Chondrocyte (in vitro differentiated cells): ENCODE results near the gene RHOU. TPM values are rescaled to one million over a fixed set of nuclear protein-coding genes. Genes with fewer than 3 reads are reported as not detected.
A peak's percentile ranks its signal among the peaks of the same experiment; 100 is the strongest.
"Not testable (repeated sequence)": the region's sequence is repeated elsewhere in the genome, so short reads cannot be mapped to it uniquely, and the experiment has no call there.

Source experiments
- DNase-seq: peaks from one replicate; pipeline ENCODE4 v3.0.0; 2021; ENCODE audit warnings: mixed read lengths, low spot score
- H3K27ac Mint-ChIP-seq: one replicate; pipeline ENCODE4 v1.8.0; 2021; ENCODE audit warnings: mild to moderate bottlenecking, moderate library complexity, mixed read lengths; ENCODE audit not compliant: unreplicated experiment
- H3K27me3 Mint-ChIP-seq: 2 replicates; pipeline ENCODE4 v1.8.0; 2021; ENCODE audit warnings: low read depth, mixed read lengths
- H3K36me3 Mint-ChIP-seq: 2 replicates; pipeline ENCODE4 v1.8.0; 2021; ENCODE audit warnings: low read depth, mixed read lengths
- H3K4me1 Mint-ChIP-seq: 2 replicates; pipeline ENCODE4 v1.8.0; 2021; ENCODE audit warnings: low read depth, mild to moderate bottlenecking, mixed read lengths
- H3K4me3 Mint-ChIP-seq: one replicate; pipeline ENCODE4 v1.8.0; 2021; ENCODE audit warnings: mild to moderate bottlenecking, moderate library complexity, mixed read lengths; ENCODE audit not compliant: unreplicated experiment
- H3K9me3 Mint-ChIP-seq: 2 replicates; pipeline ENCODE4 v1.8.0; 2021; ENCODE audit warnings: low read depth, mixed read lengths
- long read RNA-seq: library from polyadenylated mRNA; stranded (forward); transcript quantifications from one replicate; pipeline ENCODE4 v2.0.0, GENCODE V29; 2021
- total RNA-seq: library from RNA; stranded (reverse); gene quantifications from 3 replicates; pipeline ENCODE4 v1.2.1, GENCODE V29; 2021
- TF ChIP-seq, protein P1 (sequence below): fragments of 200-600 bp; sonication (generic); IDR thresholded peaks from 2 replicates; pipeline ENCODE4 v1.5.0; 2021; ENCODE audit warnings: antibody characterized with exemption, mild to moderate bottlenecking, moderate library complexity

RHOU gene
- 3.8 to 6.0 TPM (median 5.9 TPM) in 3 replicates for total RNA-seq
- long read RNA-seq, full-length matches to known transcripts: 1 of 19 reads
- long read RNA-seq, partial matches to known transcripts: 0 of 19 reads
- long read RNA-seq, other reads (novel, unspliced or antisense): 18 of 19 reads

- peaks cover 2% of the 10 kb centered on the region for H3K27me3 Mint-ChIP-seq
- TF ChIP-seq, protein P1, sequence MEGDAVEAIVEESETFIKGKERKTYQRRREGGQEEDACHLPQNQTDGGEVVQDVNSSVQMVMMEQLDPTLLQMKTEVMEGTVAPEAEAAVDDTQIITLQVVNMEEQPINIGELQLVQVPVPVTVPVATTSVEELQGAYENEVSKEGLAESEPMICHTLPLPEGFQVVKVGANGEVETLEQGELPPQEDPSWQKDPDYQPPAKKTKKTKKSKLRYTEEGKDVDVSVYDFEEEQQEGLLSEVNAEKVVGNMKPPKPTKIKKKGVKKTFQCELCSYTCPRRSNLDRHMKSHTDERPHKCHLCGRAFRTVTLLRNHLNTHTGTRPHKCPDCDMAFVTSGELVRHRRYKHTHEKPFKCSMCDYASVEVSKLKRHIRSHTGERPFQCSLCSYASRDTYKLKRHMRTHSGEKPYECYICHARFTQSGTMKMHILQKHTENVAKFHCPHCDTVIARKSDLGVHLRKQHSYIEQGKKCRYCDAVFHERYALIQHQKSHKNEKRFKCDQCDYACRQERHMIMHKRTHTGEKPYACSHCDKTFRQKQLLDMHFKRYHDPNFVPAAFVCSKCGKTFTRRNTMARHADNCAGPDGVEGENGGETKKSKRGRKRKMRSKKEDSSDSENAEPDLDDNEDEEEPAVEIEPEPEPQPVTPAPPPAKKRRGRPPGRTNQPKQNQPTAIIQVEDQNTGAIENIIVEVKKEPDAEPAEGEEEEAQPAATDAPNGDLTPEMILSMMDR: peak; percentile 93
- DNase-seq: no peak
- H3K4me3 Mint-ChIP-seq: peak within 1 kb of the TSS; percentile 87
- peaks cover 4% of the 10 kb centered on the region for H3K36me3 Mint-ChIP-seq
- H3K27ac Mint-ChIP-seq: peak within 1 kb of the TSS; percentile 49
- H3K9me3 Mint-ChIP-seq: no peaks in the 10 kb centered on the region
- H3K4me1 Mint-ChIP-seq: peaks cover 26% of the 10 kb centered on the region
Measured at GRCh38 chr1:228734881-228735801, at the start of gene RHOU. Gene RHOU, plus strand, starts transcription at chr1:228735479. Its CDS starts 264 bp downstream, at chr1:228735743.

- H3K27ac Mint-ChIP-seq: no peak overlapping the region
- H3K4me3 Mint-ChIP-seq: no peak overlapping the region
- no peaks in the 10 kb centered on the region for H3K27me3 Mint-ChIP-seq
- no peaks in the 10 kb centered on the region for H3K4me1 Mint-ChIP-seq
- H3K36me3 Mint-ChIP-seq: peaks cover 9% of the 10 kb centered on the region
- no peak for DNase-seq
- H3K9me3 Mint-ChIP-seq: no peaks in the 10 kb centered on the region
- TF ChIP-seq, protein P1: no peak
Measured at GRCh38 chr1:228687587-228687986, 47.7 kb upstream of the RHOU start.

GRCh38 chr1:228689255-228689654 lies 46.0 kb upstream of the RHOU start:
- no peaks in the 10 kb centered on the region for H3K4me1 Mint-ChIP-seq
- H3K4me3 Mint-ChIP-seq: no peak overlapping the region
- TF ChIP-seq, protein P1: no peak

DNA sequence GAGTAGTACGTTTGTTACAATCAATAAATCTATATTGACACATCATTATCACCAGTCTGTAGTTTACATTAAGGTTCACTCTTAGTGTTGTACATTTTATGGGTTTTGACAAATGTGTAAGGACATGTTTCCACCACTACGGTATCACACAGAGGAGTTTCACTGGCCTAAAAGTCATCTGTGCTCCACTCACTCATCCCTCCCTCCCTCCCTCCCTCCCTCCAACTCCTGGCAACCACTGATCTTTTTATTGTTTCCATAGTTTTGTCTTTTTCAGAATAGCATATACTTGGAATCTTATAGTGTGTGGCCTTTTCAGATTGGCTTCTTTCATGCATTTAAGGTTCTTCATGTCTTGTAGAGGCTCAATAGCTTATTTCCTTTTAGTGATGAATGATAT lies 44.1 kb upstream of the RHOU start:
- H3K27ac Mint-ChIP-seq: no peak overlapping the region
- TF ChIP-seq, protein P1: no peak
- H3K4me3 Mint-ChIP-seq: no peak overlapping the region
- DNase-seq: no peak
- peaks cover 9% of the 10 kb centered on the region for H3K36me3 Mint-ChIP-seq
- H3K27me3 Mint-ChIP-seq: no peaks in the 10 kb centered on the region
- H3K4me1 Mint-ChIP-seq: no peaks in the 10 kb centered on the region
- H3K9me3 Mint-ChIP-seq: no peaks in the 10 kb centered on the region

More at GRCh38 chr1:228689255-228689654, 46.0 kb upstream of the RHOU start:
- Mint-ChIP-seq H3K27me3 (no peaks in the 10 kb centered on the region), H3K27ac (no peak overlapping the region), H3K9me3 (no peaks in the 10 kb centered on the region), H3K36me3 (peaks cover 9% of the 10 kb centered on the region)
- no peak for DNase-seq

DNA sequence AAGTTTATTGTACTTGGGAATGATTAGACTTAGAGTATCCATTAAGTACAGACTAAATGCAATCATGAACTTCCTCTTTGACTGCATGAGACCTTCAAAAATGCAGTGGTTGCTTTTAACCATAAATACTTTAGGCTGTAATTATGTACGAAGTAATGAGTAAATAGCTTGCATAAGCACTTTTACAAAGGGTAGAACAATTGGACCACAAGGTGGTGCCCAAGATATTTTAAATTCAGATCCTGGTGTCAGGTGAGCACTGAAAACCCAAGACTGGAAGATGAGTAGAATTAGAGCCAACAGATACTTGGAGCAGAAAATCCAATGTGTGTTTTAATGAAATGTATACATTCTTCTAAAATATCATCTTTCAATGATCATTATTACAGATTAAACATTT lies 43.4 kb upstream of the RHOU start:
- peaks cover 9% of the 10 kb centered on the region for H3K36me3 Mint-ChIP-seq
- H3K9me3 Mint-ChIP-seq: no peaks in the 10 kb centered on the region
- TF ChIP-seq, protein P1: peak; percentile 76
- no peak overlapping the region for H3K4me3 Mint-ChIP-seq
- H3K27me3 Mint-ChIP-seq: no peaks in the 10 kb centered on the region
- H3K4me1 Mint-ChIP-seq: peaks cover 2% of the 10 kb centered on the region
- no peak for DNase-seq
- no peak overlapping the region for H3K27ac Mint-ChIP-seq

DNA sequence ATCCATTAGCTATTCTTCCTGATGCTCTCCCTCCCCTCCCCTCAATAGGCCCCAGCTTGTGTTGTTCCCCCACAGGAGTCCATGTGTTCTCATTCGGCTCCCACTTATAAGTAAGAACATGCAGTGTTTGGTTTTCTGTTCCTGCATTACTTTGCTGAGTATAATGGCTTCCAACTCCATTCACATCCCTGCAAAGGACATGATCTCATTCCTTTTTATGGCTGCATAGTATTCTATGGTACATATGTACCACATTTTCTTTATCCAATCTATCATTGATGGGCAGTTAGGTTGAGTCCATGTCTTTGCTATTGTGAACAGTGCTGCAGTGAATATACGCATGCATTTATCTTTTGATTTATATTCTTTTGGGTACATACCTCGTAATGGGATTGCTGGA lies 40.8 kb upstream of the RHOU start:
- H3K36me3 Mint-ChIP-seq, H3K4me1 Mint-ChIP-seq, H3K27ac Mint-ChIP-seq, DNase-seq, H3K4me3 Mint-ChIP-seq, H3K27me3 Mint-ChIP-seq, H3K9me3 Mint-ChIP-seq: not testable (repeated sequence)
